PFSK-1 (cell line): Measurements from ENCODE around the gene HPGD.

ENCODE experiments used
- POLR2AphosphoS5 ChIP-seq: IDR thresholded peaks from 2 replicates; pipeline ENCODE4 v1.6.1; 2012; ENCODE audit warnings: low read depth, mild to moderate bottlenecking, control low read depth, low read length, moderate library complexity
- TF ChIP-seq, protein P1 (sequence below), 2 experiments: IDR thresholded peaks; 2 replicates each; pipeline versions ENCODE4 v1.6.1 to v1.8.0; 2011 to 2012; ENCODE audit warnings: low read depth in 2 of 2, low read length in 2 of 2, control low read depth in 1 of 2, inconsistent platforms in 1 of 2, mild to moderate bottlenecking in 1 of 2, moderate library complexity in 1 of 2; ENCODE audit not compliant: insufficient read depth in 1 of 2

DNA sequence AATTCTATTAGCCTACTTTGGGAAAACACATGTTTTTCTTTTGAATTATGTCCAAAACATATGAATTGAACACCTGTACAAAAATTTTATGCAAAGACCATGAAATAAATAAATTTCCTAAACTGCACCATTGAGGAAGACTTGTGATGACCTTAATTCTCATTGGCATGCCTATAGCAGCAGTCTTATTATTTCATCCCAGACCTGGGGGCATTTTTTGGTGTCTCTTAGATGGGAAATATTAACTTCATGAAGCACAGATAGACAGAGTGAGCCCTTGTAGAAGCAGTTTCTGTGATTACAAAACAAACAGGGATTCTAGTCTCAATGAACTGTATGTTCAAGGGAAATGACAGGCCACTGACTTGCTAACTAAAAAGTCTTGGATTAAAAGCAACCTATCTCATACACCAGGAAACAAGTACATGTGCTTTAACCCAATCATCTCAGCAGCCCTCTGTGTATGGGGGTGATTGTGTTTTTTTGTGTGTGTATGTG is 32.0 kb upstream of the HPGD start:
- no peak for TF ChIP-seq POLR2AphosphoS5
- TF ChIP-seq, protein P1, sequence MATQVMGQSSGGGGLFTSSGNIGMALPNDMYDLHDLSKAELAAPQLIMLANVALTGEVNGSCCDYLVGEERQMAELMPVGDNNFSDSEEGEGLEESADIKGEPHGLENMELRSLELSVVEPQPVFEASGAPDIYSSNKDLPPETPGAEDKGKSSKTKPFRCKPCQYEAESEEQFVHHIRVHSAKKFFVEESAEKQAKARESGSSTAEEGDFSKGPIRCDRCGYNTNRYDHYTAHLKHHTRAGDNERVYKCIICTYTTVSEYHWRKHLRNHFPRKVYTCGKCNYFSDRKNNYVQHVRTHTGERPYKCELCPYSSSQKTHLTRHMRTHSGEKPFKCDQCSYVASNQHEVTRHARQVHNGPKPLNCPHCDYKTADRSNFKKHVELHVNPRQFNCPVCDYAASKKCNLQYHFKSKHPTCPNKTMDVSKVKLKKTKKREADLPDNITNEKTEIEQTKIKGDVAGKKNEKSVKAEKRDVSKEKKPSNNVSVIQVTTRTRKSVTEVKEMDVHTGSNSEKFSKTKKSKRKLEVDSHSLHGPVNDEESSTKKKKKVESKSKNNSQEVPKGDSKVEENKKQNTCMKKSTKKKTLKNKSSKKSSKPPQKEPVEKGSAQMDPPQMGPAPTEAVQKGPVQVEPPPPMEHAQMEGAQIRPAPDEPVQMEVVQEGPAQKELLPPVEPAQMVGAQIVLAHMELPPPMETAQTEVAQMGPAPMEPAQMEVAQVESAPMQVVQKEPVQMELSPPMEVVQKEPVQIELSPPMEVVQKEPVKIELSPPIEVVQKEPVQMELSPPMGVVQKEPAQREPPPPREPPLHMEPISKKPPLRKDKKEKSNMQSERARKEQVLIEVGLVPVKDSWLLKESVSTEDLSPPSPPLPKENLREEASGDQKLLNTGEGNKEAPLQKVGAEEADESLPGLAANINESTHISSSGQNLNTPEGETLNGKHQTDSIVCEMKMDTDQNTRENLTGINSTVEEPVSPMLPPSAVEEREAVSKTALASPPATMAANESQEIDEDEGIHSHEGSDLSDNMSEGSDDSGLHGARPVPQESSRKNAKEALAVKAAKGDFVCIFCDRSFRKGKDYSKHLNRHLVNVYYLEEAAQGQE (IDR thresholded peaks at IDR 0.05; ENCODE audit: insufficient read depth in 1 of 2, low read depth in 2 of 2, low read length in 2 of 2): no peak
